GM21526 (cell line): ENCODE results near the gene ADO.

Experiments used
- ATAC-seq: cut with Tn5 transposase; IDR thresholded peaks from one replicate; pipeline ENCODE4 v1.9.1; 2021; ENCODE audit warnings: moderate library complexity; ENCODE audit not compliant: unreplicated experiment, low FRiP score

The ADO gene

GRCh38 chr10:62856021-62856420, 51.5 kb downstream of the ADO start:
- ATAC-seq: no peak
